HG03571 (cell line): ENCODE results near the gene WHRN.

Experiments
- ATAC-seq: cut with Tn5 transposase; IDR thresholded peaks from one replicate; pipeline ENCODE4 v1.9.1; 2021; ENCODE audit not compliant: unreplicated experiment

The WHRN gene

GRCh38 chr9:114401344-114401743 lies 103.9 kb downstream of the WHRN start:
- no peak for ATAC-seq

GRCh38 chr9:114400772-114401171 lies 104.5 kb downstream of the WHRN start:
- no peak for ATAC-seq

GRCh38 chr9:114400219-114400618 lies 105.1 kb downstream of the WHRN start:
- ATAC-seq, result no peak

- no peak for ATAC-seq
Measured at GRCh38 chr9:114399381-114399780, 105.9 kb downstream of the WHRN start.

GRCh38 chr9:114397848-114398605 lies 107.2 kb downstream of the WHRN start:
- peak; percentile 80 for ATAC-seq

GRCh38 chr9:114397219-114397847 lies 107.9 kb downstream of the WHRN start:
- ATAC-seq, result no peak

DNA sequence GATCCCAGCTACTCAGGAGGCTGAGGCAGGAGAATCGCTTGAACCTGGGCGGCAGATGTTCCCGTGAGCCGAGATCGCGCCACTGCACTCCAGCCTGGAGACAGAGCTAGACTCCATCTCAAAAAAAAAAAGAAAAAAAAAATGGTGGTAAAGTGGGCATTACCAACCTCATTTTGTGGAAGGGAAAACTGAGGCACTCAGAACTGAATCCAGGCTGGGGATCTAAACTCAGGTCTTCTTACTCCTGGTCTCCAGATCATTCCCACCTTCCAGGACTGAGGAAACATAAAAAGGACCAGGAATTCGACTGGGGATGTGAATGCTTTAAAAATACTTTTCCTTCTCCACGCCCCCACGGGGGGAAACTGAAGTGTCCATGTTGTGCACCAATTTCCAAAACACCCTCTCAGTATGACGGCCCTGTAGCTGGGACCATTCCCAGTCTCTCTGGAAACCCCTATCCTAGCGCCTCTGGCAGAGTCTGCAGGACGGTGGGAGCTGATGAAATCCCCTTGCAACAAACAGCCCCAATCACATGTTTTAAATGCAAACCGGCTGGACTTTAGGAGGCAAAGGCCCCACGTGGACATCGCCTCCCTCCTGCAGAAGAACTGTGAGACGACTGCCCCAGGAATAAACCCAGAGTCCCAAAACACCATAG lies 108.6 kb downstream of the WHRN start:
- no peak for ATAC-seq

- ATAC-seq, result no peak
Measured at GRCh38 chr9:114395768-114396167, 109.5 kb downstream of the WHRN start.

- ATAC-seq, result no peak
Measured at GRCh38 chr9:114395334-114395617, 110.0 kb downstream of the WHRN start.

DNA sequence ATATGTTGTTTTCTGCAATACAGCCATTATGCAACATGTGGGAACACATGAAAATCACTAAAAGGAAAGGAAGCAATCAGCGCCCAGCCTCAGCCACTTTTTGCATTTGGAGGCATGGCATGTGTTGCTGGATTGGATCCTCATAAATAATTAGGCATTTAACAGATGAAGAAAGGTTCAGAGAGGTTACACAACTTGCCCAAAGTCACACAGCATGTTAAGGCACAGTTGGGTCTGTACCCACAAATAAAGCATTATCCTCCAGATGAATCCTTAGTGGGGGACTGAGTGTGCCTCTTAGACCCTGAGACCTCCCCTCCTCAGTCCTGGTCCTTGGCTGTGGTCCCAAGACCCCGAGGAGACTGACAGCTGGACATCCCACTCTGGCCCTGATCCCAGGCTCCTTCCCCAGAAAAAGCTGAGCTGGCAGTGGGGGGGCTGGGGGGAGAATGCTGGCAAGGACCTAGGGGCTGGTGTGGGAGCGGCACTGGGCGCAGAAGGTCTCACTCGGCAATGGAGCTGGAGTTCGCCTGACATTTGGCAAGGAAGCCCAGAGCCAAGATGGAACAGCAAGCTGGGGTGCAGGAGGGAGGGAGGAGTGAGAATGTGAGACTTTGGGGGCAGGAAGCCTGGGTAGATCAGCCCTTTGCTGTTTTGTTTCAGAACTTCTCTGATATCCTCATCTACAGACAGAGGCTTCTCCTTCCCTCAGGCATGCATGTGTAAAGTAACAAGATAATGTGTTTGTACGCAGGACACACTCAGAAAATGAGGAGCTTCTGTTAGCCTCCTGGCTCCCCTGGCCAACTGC lies 110.5 kb downstream of the WHRN start:
- no peak for ATAC-seq

DNA sequence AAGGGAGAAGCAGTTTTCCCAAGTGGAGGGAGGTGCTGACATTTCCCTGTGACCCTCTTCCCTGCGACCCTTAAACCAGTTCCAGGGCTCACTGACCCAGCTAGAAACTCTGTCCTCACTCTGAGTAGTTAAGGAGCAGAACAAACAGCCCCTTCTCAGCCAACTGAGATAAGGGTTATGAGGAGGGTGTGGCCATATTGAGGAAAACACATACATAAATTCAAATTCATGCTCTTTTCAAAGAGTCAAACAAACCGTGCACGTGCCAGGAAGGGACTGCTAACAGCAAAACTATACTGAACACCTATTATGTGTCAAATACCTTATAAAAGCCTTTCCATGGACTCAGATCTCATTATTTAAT lies 112.5 kb downstream of the WHRN start:
- no peak for ATAC-seq

DNA sequence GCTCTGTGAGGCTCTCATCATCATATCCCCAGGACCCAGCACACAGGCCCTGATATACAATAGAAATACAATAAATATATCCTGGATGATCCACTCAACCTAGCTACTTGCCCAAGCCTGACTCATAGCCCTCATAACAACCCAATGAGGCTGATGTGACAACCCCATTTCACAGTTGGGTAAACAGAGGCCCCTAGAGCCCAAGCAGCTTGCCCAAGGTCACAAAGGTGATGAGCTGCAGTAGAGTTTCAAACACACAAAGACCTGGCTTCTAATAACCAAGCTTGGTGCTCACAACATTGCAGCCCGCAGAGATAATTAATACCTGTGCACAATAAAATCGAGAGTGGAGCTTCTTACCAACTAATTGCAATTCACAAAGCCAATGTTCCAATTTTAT lies 114.3 kb downstream of the WHRN start:
- no peak for ATAC-seq

DNA sequence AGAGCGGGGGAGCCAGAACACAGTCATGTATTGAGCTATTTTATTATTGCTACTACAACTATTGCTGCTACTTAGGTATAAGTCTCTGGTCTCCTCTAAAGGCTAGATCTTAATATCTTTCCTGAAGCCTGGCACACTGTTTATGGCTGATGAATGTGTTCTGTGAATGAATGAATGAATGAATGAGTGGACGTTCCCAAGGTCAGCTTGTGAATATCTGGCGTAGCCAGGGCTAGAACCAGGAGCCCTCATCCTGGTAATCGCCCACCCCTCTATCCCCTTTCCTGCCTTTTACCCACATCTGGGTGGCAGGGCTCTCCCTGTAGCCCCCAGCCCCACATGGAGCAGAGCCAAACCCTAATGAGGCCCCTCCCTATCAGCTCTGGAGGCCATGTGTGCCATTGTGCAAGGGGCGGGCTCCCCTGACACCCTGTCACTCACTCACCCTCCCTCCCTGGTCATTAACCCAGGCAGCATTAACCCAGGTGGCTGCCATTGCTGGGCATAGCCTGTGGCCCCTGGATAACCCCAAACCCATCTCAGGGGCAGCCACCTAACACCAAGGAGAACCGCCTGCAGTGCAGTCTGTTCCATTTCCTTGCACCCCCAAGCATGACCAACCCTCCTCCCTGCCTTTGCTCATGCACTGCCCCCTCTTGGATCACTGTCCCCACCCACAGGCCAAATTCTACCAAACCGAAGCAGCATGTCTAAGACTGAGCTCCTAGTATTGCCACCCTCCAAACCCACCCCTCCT lies 115.5 kb downstream of the WHRN start:
- ATAC-seq, result no peak

- no peak for ATAC-seq
Measured at GRCh38 chr9:114388764-114389375, 116.4 kb downstream of the WHRN start.

DNA sequence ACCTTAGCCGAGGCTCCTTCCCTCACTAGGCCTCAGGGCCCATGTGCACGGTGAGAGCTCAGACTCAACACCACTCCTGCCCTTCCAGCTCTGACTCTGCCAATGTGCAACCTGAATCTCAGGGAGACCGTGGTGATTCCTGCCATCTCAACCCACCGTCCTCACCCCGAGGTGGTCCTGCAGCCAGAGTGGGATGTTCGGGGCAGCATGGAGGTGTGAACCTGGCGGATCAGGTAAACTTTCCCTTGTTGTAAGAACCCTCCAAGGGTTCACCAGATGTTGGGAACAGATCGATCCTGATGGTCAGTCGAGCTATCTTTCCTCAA lies 117.0 kb downstream of the WHRN start:
- ATAC-seq, result no peak

DNA sequence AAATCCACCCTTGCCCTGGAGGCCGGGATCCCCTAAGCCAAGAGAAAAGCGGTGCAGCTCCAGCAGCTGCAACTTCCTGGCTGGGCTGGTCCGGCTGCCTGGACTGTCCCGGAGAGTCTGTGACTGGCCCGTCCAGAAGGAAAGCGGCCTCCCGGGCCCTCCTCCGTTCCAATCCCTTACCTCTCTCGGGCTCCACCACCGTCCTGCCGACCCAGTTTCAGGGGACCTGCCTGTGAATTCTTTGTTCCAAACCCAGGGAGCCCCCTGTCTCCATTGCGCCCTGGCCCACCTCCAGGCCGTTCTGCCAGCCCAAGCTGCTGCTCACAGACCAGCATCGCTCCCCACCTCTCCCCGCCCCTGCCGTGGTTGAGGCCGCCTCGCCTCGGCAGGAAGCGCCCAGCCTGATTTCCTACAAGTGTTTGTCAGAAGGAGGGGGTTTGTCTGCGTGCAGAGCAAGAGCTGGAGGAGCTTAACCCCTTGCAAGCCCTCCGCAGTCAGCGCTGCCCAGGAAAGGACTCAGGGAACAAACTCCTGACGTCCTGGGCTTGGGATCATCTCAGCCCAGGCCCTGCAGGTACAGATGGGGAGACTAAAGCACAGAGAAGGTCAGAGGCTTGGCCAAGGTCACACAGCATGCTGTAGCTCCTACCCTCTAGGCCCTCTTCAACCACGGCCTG lies 117.5 kb downstream of the WHRN start, which contains the start of gene AKNA:
Gene AKNA (minus strand): TSS at position 303 of the 677 bp plus-strand sequence. CDS start 6,649 bp downstream, outside the sequence.
- peak; percentile 17 for ATAC-seq

DNA sequence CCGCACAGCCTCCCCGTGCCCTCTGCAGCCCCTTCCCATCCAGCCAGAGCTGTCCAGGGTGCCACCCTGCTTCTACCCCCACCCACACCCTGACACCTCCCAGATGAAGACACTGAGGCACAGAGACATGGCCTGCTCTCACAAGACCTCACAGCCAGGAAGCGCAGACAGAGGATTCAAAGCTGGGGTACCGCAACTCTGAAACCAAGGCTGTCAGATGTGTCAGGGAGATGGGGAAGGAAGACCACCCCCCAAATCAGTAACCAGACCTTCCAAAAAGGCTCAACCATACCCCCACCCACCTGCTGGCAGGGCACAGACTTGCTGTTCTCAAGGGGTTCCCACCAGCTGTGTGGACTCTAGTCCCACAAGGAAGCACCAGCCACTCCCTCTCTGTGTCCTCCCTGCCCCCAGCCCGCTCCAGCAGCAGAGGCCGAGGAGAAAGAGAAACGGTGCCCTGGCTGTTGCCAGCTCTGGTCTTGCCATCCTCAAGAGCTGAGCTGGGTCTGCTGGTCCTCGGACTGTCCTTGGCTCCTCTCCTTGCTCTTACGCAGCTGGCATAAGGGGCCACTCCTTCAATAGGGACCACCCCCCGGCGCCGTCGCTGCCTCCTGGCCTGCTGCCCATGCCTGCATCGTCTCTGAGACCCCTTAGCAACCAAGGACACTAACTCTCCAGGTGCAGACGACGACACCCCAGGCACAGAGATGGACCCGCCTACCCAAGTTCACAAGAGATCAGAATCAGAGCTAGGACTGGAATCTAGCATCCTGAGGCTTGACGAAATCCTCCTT lies 118.2 kb downstream of the WHRN start:
- ATAC-seq, result no peak

DNA sequence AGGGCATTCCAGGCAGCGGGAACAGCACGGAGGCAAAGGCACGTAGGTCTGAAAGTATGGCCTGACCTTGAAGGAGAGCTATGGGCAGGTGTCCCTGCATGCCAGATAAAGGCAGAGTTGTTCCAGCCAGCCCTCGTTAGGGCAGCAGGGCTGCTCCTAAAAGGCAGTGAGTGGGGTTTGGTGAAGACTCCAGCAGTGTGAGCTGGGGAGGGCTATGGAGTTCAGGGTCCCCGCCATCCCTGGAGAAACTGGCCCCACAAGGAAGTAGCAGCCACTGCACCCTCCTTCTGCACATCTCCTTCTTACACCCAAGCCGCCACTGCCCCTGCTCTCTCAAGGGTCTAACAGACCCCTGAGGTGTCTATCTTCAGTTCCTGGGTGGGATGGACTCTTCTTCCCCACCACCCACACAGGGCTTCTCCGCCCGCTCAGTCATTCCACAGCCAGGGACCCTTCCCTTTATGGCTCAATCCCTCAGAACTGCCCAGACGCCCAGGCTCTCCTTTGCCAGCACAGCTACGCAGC lies 118.8 kb downstream of the WHRN start:
- ATAC-seq, result no peak
